UCSD-AML1 (cell line): ENCODE results near the gene DNAJA2.
A peak's percentile ranks its signal among the peaks of the same experiment; 100 is the strongest.

ENCODE experiments used
- DNase-seq: peaks from one replicate; lab custom pipeline; 2025; ENCODE audit not compliant: unreplicated experiment; lab: John Stamatoyannopoulos, UW

DNAJA2 gene

GRCh38 chr16:46929378-46930332, 43.8 kb downstream of the DNAJA2 start:
- peak; percentile 57 for DNase-seq

- DNase-seq: no peak
Measured at GRCh38 chr16:46928811-46929210, 44.7 kb downstream of the DNAJA2 start.

- DNase-seq: no peak
Measured at GRCh38 chr16:46927273-46927672, 46.2 kb downstream of the DNAJA2 start.

GRCh38 chr16:46926470-46927225, 46.8 kb downstream of the DNAJA2 start:
- no peak for DNase-seq

- DNase-seq: no peak
Measured at GRCh38 chr16:46924402-46924801, 49.1 kb downstream of the DNAJA2 start.

GRCh38 chr16:46923513-46924295, 49.8 kb downstream of the DNAJA2 start:
- no peak for DNase-seq

GRCh38 chr16:46922239-46922638, 51.2 kb downstream of the DNAJA2 start:
- no peak for DNase-seq

GRCh38 chr16:46920402-46921068, 52.9 kb downstream of the DNAJA2 start:
- no peak for DNase-seq

GRCh38 chr16:46918905-46919792, 54.3 kb downstream of the DNAJA2 start:
- no peak for DNase-seq

GRCh38 chr16:46918400-46918799, 55.1 kb downstream of the DNAJA2 start:
- no peak for DNase-seq

GRCh38 chr16:46916980-46917379, 56.5 kb downstream of the DNAJA2 start:
- DNase-seq: no peak

- DNase-seq: no peak
Measured at GRCh38 chr16:46915483-46916025, 57.9 kb downstream of the DNAJA2 start.

- DNase-seq: no peak
Measured at GRCh38 chr16:46914556-46915201, 58.8 kb downstream of the DNAJA2 start.

GRCh38 chr16:46911650-46912049, 61.8 kb downstream of the DNAJA2 start:
- no peak for DNase-seq

GRCh38 chr16:46911038-46911437, 62.4 kb downstream of the DNAJA2 start:
- DNase-seq: no peak

GRCh38 chr16:46908540-46909372, 64.7 kb downstream of the DNAJA2 start:
- peak; percentile 27 for DNase-seq

GRCh38 chr16:46907061-46907774, 66.3 kb downstream of the DNAJA2 start:
- DNase-seq: no peak
